MM.1S (cell line): ENCODE results near the gene SEMA3D.

Source experiments
- DNase-seq: peaks from one replicate; pipeline ENCODE4 v3.0.0-alpha.2; 2015
- H2AFZ ChIP-seq: fragments of 300-600 bp; sonication (generic); 2 replicates; pipeline ENCODE4 v1.6.0; 2016; ENCODE audit warnings: antibody characterized with exemption, low read length
- H3F3A ChIP-seq: fragments of 300-600 bp; sonication (generic); 2 replicates; pipeline ENCODE4 v1.6.1; 2016; ENCODE audit warnings: mild to moderate bottlenecking, antibody characterized with exemption, low read length, moderate library complexity, mixed read lengths; ENCODE audit not compliant: insufficient read depth
- H3K27ac ChIP-seq: fragments of 300-600 bp; sonication (generic); 2 replicates; pipeline ENCODE4 v1.5.1; 2016; ENCODE audit warnings: mild to moderate bottlenecking, low read length
- H3K27me3 ChIP-seq: fragments of 300-600 bp; sonication (generic); replicated peaks from 2 replicates; pipeline ENCODE4 v1.6.0; 2016; ENCODE audit warnings: low read length; ENCODE audit not compliant: insufficient read depth
- H3K36me3 ChIP-seq: fragments of 300-600 bp; sonication (generic); replicated peaks from 2 replicates; pipeline ENCODE4 v1.6.1; 2016; ENCODE audit warnings: mild to moderate bottlenecking, low read length, mixed read lengths; ENCODE audit not compliant: insufficient read depth
- H3K4me1 ChIP-seq: fragments of 300-600 bp; sonication (generic); 2 replicates; pipeline ENCODE4 v1.6.1; 2016; ENCODE audit warnings: low read length, mixed read lengths
- H3K4me2 ChIP-seq: fragments of 300-600 bp; sonication (generic); 2 replicates; pipeline ENCODE4 v1.6.0; 2016; ENCODE audit warnings: low read depth, low read length
- H3K4me3 ChIP-seq: fragments of 300-600 bp; sonication (generic); 2 replicates; pipeline ENCODE4 v1.5.1; 2016; ENCODE audit warnings: low read length, mixed read lengths
- H3K79me2 ChIP-seq: fragments of 300-600 bp; sonication (generic); 2 replicates; pipeline ENCODE4 v1.6.1; 2016; ENCODE audit warnings: mixed run types, low read length, mixed read lengths
- H3K9ac ChIP-seq: fragments of 300-600 bp; sonication (generic); 2 replicates; pipeline ENCODE4 v1.6.1; 2016; ENCODE audit warnings: low read length, mixed read lengths
- H3K9me2 ChIP-seq: fragments of 300-600 bp; sonication (generic); replicated peaks from 2 replicates; pipeline ENCODE4 v1.6.1; 2016; ENCODE audit warnings: mild to moderate bottlenecking, low read length, mixed read lengths; ENCODE audit not compliant: insufficient read depth
- H3K9me3 ChIP-seq: fragments of 300-600 bp; sonication (generic); replicated peaks from 2 replicates; pipeline ENCODE4 v1.6.1; 2016; ENCODE audit warnings: mild to moderate bottlenecking, low read length, mixed read lengths; ENCODE audit not compliant: insufficient read depth
- H4K20me1 ChIP-seq: fragments of 300-600 bp; sonication (generic); 2 replicates; pipeline ENCODE4 v1.6.1; 2016; ENCODE audit warnings: mild to moderate bottlenecking, low read length, moderate library complexity, mixed read lengths; ENCODE audit not compliant: insufficient read depth
- EZH2 ChIP-seq: fragments of 300-600 bp; sonication (generic); optimal IDR thresholded peaks from 2 replicates; pipeline ENCODE3; 2017; ENCODE audit warnings: low read depth, mild to moderate bottlenecking, antibody characterized with exemption, low read length, mixed read lengths
- EZH2phosphoT487 ChIP-seq: fragments of 300-600 bp; sonication (generic); IDR thresholded peaks from 2 replicates; pipeline ENCODE4 v1.6.1; 2018; ENCODE audit warnings: antibody characterized with exemption, low read length
- TF ChIP-seq, protein P1 (sequence below): fragments of 300-600 bp; sonication (generic); IDR thresholded peaks from 2 replicates; pipeline ENCODE4 v1.5.1; 2016; ENCODE audit warnings: antibody characterized with exemption, low read length, mixed read lengths

The SEMA3D gene

DNA sequence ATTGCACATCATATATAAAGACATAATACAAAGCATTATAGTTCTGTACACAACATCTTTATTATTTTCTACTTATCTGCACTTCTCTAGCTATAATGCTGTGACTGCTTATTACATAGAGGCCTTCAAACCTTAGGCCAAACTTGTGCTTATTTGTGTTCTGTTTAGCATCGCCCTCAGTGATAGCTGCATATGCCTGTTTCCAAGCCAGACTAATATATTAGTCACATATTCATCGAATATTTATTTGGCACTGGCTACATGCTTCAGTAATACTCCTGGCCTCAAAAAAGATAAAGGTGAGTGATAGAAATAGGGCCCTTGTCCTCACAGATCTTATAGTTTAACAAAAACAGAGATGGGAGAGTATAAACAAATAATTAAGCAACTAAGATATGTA is 30.2 kb upstream of the SEMA3D start:
- TF ChIP-seq, protein P1, sequence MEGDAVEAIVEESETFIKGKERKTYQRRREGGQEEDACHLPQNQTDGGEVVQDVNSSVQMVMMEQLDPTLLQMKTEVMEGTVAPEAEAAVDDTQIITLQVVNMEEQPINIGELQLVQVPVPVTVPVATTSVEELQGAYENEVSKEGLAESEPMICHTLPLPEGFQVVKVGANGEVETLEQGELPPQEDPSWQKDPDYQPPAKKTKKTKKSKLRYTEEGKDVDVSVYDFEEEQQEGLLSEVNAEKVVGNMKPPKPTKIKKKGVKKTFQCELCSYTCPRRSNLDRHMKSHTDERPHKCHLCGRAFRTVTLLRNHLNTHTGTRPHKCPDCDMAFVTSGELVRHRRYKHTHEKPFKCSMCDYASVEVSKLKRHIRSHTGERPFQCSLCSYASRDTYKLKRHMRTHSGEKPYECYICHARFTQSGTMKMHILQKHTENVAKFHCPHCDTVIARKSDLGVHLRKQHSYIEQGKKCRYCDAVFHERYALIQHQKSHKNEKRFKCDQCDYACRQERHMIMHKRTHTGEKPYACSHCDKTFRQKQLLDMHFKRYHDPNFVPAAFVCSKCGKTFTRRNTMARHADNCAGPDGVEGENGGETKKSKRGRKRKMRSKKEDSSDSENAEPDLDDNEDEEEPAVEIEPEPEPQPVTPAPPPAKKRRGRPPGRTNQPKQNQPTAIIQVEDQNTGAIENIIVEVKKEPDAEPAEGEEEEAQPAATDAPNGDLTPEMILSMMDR = no peak
- TF ChIP-seq EZH2phosphoT487 (no peak), EZH2 (no peak)
- H2AFZ ChIP-seq = no peak overlapping the region
- H3F3A ChIP-seq = no peaks in the 10 kb centered on the region

DNA sequence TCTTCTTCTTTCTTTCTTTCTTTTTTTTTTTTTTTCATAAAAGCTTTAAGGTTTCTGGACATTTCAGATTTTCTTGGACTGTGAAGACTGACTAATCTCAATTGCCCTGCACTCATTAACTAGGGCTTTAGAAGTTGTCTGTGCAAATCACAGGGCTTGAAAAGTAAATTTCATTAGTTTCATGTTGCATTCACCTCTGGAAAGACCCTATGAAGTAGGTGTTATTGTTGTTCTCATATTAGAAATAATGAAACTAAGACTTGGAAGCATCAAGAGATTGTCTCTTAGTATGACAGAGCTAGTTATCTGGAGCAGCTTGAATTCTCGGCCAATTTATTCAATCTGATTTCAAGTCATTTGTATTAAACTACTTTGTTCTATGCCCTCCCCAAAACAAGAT is 28.2 kb upstream of the SEMA3D start:
- H4K20me1 ChIP-seq = no peaks in the 10 kb centered on the region
- H3K4me1 ChIP-seq = no peaks in the 10 kb centered on the region
- no peaks in the 10 kb centered on the region for H3F3A ChIP-seq
- no peak for DNase-seq
- H3K4me2 ChIP-seq = no peak overlapping the region
- no peaks in the 10 kb centered on the region for H3K36me3 ChIP-seq
- no peak overlapping the region for H3K27ac ChIP-seq
- no peak for TF ChIP-seq EZH2
- no peak for TF ChIP-seq EZH2phosphoT487
- TF ChIP-seq, protein P1 = no peak
- H2AFZ ChIP-seq = no peak overlapping the region
- no peak overlapping the region for H3K4me3 ChIP-seq
- H3K9me2 ChIP-seq = no peaks in the 10 kb centered on the region
- H3K27me3 ChIP-seq = no peaks in the 10 kb centered on the region
- H3K9ac ChIP-seq = no peak overlapping the region
- no peaks in the 10 kb centered on the region for H3K79me2 ChIP-seq
- H3K9me3 ChIP-seq = no peaks in the 10 kb centered on the region

More for the DNA sequence above, 30.2 kb upstream of the SEMA3D start:
- Histone ChIP-seq H3K4me1 (no peaks in the 10 kb centered on the region), H3K9ac (no peak overlapping the region), H3K27me3 (no peaks in the 10 kb centered on the region), H3K36me3 (no peaks in the 10 kb centered on the region), H3K4me2 (no peak overlapping the region), H3K4me3 (no peak overlapping the region), H3K9me3 (no peaks in the 10 kb centered on the region), H3K9me2 (no peaks in the 10 kb centered on the region), H4K20me1 (no peaks in the 10 kb centered on the region), H3K79me2 (no peaks in the 10 kb centered on the region), H3K27ac (no peak overlapping the region)
- DNase-seq = no peak

DNA sequence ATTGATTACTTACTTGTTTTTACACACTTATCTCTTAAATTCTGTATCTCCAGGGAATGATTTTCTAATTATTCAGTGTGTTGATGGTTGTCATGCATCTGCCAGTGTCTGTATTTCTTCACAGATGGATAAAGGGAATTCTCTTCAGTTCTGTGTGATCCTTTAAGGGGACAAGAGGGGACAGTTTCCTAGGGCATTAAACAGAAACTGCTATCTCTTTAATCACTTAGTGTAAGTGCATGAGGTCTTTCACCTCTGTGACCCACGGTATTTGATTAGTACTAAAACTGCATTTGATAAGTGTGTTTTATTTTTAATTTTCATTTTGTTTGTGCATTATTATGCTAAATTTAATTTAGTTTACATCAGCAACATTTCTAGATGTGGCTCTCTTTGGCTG is 26.6 kb upstream of the SEMA3D start:
- H3K27ac ChIP-seq = no peak overlapping the region
- no peak overlapping the region for H3K4me2 ChIP-seq
- no peaks in the 10 kb centered on the region for H3K9me3 ChIP-seq
- H3K36me3 ChIP-seq = no peaks in the 10 kb centered on the region
- H3K27me3 ChIP-seq = no peaks in the 10 kb centered on the region
- no peak overlapping the region for H3K4me3 ChIP-seq
- H2AFZ ChIP-seq = no peak overlapping the region
- no peaks in the 10 kb centered on the region for H3K79me2 ChIP-seq
- TF ChIP-seq, protein P1 = no peak
- TF ChIP-seq EZH2 (no peak), EZH2phosphoT487 (no peak)
- H3K9ac ChIP-seq = no peak overlapping the region
- H3K4me1 ChIP-seq = no peaks in the 10 kb centered on the region
- no peaks in the 10 kb centered on the region for H4K20me1 ChIP-seq
- no peaks in the 10 kb centered on the region for H3K9me2 ChIP-seq
- H3F3A ChIP-seq = no peaks in the 10 kb centered on the region
- no peak for DNase-seq

DNA sequence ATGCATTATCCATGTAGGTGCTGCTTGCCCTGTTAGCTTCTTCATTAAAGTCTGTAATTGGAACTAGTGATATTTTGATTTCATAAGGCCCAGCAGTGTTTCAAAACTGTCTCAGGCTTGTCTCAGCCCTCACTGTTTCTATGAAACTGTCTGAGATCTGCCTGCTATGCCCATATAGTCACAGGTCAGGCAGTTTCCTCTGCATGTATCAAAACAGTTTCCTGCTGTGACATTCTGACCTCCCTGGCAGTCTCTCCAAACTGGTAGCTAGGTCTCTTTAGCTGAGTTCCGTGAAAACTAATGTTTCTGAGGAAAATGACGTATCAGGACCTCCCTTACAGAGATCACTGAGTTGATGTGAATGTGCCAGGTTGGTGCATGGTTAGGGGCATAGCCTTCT is 18.9 kb upstream of the SEMA3D start:
- Histone ChIP-seq H3K36me3 (no peaks in the 10 kb centered on the region), H2AFZ (no peak overlapping the region), H4K20me1 (no peaks in the 10 kb centered on the region)

More for the DNA sequence above, 18.9 kb upstream of the SEMA3D start:
- Histone ChIP-seq H3K79me2 (no peaks in the 10 kb centered on the region), H3K9ac (no peak overlapping the region), H3K4me3 (no peak overlapping the region), H3K4me1 (no peaks in the 10 kb centered on the region; the same call in 1 of the 2 replicates), H3K27me3 (no peaks in the 10 kb centered on the region), H3K27ac (no peak overlapping the region), H3K9me3 (no peaks in the 10 kb centered on the region), H3K4me2 (no peak overlapping the region), H3F3A (no peaks in the 10 kb centered on the region), H3K9me2 (no peaks in the 10 kb centered on the region)
- peak; percentile 16 for DNase-seq
- no peak for TF ChIP-seq EZH2
- TF ChIP-seq, protein P1 = no peak
- no peak for TF ChIP-seq EZH2phosphoT487
